Osteoblast (primary cell): ENCODE measurements around the gene RIN3. TPM values are rescaled to one million over a fixed set of nuclear protein-coding genes. Genes with fewer than 3 reads are reported as not detected.

Source experiments
- DNase-seq: peaks from one replicate; pipeline ENCODE4 v3.0.0; 2011; ENCODE audit warnings: low spot score, mixed read lengths; ENCODE audit not compliant: insufficient read length; ENCODE audit errors: missing footprints
- H2AFZ ChIP-seq: 2 replicates; pipeline ENCODE4 v1.6.0; 2011; ENCODE audit warnings: mild to moderate bottlenecking, low read length
- H3K27ac ChIP-seq: 2 replicates; pipeline ENCODE4 v1.5.1; 2011; ENCODE audit warnings: mild to moderate bottlenecking, low read depth, low read length, moderate library complexity
- H3K27me3 ChIP-seq: 2 replicates; pipeline ENCODE4 v1.6.0; 2012; ENCODE audit warnings: mild to moderate bottlenecking, control low read depth, inconsistent platforms, low read length, moderate library complexity; ENCODE audit not compliant: insufficient read depth
- H3K36me3 ChIP-seq: 2 replicates; pipeline ENCODE4 v1.5.1; 2011; ENCODE audit warnings: mild to moderate bottlenecking, low read length, control low read depth, moderate library complexity; ENCODE audit not compliant: insufficient read depth
- H3K4me1 ChIP-seq: 2 replicates; pipeline ENCODE4 v1.5.1; 2011; ENCODE audit warnings: mild to moderate bottlenecking, low read length, control low read depth, moderate library complexity; ENCODE audit not compliant: insufficient read depth
- H3K4me2 ChIP-seq: 2 replicates; pipeline ENCODE4 v1.6.0; 2011; ENCODE audit warnings: mild to moderate bottlenecking, low read length; ENCODE audit not compliant: insufficient read depth
- H3K4me3 ChIP-seq: fragments of 200-600 bp; sonication (generic); 3 replicates; pipeline ENCODE4 v1.5.1; 2012; ENCODE audit warnings: mild to moderate bottlenecking, low read length, inconsistent platforms; ENCODE audit not compliant: insufficient read depth
- H3K79me2 ChIP-seq: 2 replicates; pipeline ENCODE4 v1.6.0; 2012; ENCODE audit warnings: mild to moderate bottlenecking, low read length, control low read depth, inconsistent platforms; ENCODE audit not compliant: insufficient read depth
- H3K9me3 ChIP-seq: 2 replicates; pipeline ENCODE4 v1.5.1; 2011; ENCODE audit warnings: low read depth, low read length, control low read depth
- H4K20me1 ChIP-seq: 2 replicates; pipeline ENCODE4 v1.6.0; 2012; ENCODE audit warnings: mild to moderate bottlenecking, low read length, control low read depth; ENCODE audit not compliant: insufficient read depth
- CTCF ChIP-seq: IDR thresholded peaks from 2 replicates; pipeline ENCODE4 v1.5.1; 2011; ENCODE audit warnings: mild to moderate bottlenecking, low read depth, low read length, moderate library complexity; ENCODE audit errors: extremely low read depth
- total RNA-seq: library from RNA; depleted of rRNA; stranded (reverse); fragments of >200 nt; gene quantifications from 2 replicates; pipeline ENCODE4 v1.2.3, GENCODE V29; 2012

RIN3 gene
- total RNA-seq, 1 donor = 7.6 TPM

GRCh38 chr14:92584816-92585215 lies 71.2 kb downstream of the RIN3 start:
- TF ChIP-seq CTCF = no peak
- H2AFZ ChIP-seq = no peak overlapping the region
- no peak overlapping the region for H3K4me2 ChIP-seq
- no peaks in the 10 kb centered on the region for H4K20me1 ChIP-seq
- peaks cover 20% of the 10 kb centered on the region for H3K4me1 ChIP-seq
- H3K79me2 ChIP-seq = no peaks in the 10 kb centered on the region
- no peak overlapping the region for H3K27ac ChIP-seq
- no peaks in the 10 kb centered on the region for H3K27me3 ChIP-seq
- H3K36me3 ChIP-seq = peaks cover 17% of the 10 kb centered on the region
- no peak overlapping the region for H3K4me3 ChIP-seq
- H3K9me3 ChIP-seq = no peaks in the 10 kb centered on the region
- DNase-seq = no peak

- Histone ChIP-seq H3K4me3 (no peak overlapping the region), H3K9me3 (no peaks in the 10 kb centered on the region), H4K20me1 (no peaks in the 10 kb centered on the region), H3K36me3 (peaks cover 9% of the 10 kb centered on the region), H3K27ac (peak overlapping the region; percentile 74), H3K4me2 (peak overlapping the region; percentile 58), H3K79me2 (no peaks in the 10 kb centered on the region), H3K4me1 (peaks cover 20% of the 10 kb centered on the region), H3K27me3 (no peaks in the 10 kb centered on the region), H2AFZ (no peak overlapping the region)
- no peak for TF ChIP-seq CTCF
- DNase-seq = peak; percentile 80
These were observed 72.7 kb downstream of the RIN3 start for GRCh38 chr14:92585981-92586937.

- no peak for TF ChIP-seq CTCF
- Histone ChIP-seq H3K27me3 (no peaks in the 10 kb centered on the region), H3K4me3 (no peak overlapping the region), H3K4me1 (peaks cover 20% of the 10 kb centered on the region), H3K27ac (peak overlapping the region; percentile 74), H3K79me2 (no peaks in the 10 kb centered on the region), H4K20me1 (no peaks in the 10 kb centered on the region), H3K9me3 (no peaks in the 10 kb centered on the region), H2AFZ (no peak overlapping the region), H3K4me2 (peak overlapping the region; percentile 10), H3K36me3 (peaks cover 9% of the 10 kb centered on the region)
- no peak for DNase-seq
These were observed 73.5 kb downstream of the RIN3 start for GRCh38 chr14:92586963-92587699.

GRCh38 chr14:92587700-92588085 lies 74.1 kb downstream of the RIN3 start:
- Histone ChIP-seq H3K36me3 (peaks cover 6% of the 10 kb centered on the region), H3K27me3 (no peaks in the 10 kb centered on the region), H3K27ac (no peak overlapping the region), H3K79me2 (no peaks in the 10 kb centered on the region), H3K4me3 (no peak overlapping the region), H4K20me1 (no peaks in the 10 kb centered on the region), H2AFZ (no peak overlapping the region), H3K9me3 (no peaks in the 10 kb centered on the region), H3K4me1 (peaks cover 20% of the 10 kb centered on the region), H3K4me2 (no peak overlapping the region)
- DNase-seq = no peak
- no peak for TF ChIP-seq CTCF
